Keratinocyte (primary cell): ENCODE data around the gene CFAP20. TPM values are rescaled to one million over a fixed set of nuclear protein-coding genes. Genes with fewer than 3 reads are reported as not detected.
"Not testable (repeated sequence)": the region's sequence is repeated elsewhere in the genome, so short reads cannot be mapped to it uniquely, and the experiment has no call there.

Experiments used
- DNase-seq: peaks from one replicate; pipeline ENCODE4 v3.0.0-alpha.2; 2011; ENCODE audit warnings: low read depth, missing footprints, low spot score
- FAIRE-seq: peaks from 2 replicates; lab custom pipeline; 2011; peaks lifted over from hg19 to GRCh38; lab: Jason Lieb, UNC
- H2AFZ ChIP-seq: 2 replicates; pipeline ENCODE4 v1.6.0; 2012; ENCODE audit warnings: low read length, control low read depth, inconsistent platforms; ENCODE audit not compliant: control insufficient read depth
- H3K27ac ChIP-seq: 2 replicates; pipeline ENCODE4 v1.5.1; 2011; ENCODE audit warnings: low read length; ENCODE audit not compliant: control insufficient read depth, insufficient read depth
- H3K27me3 ChIP-seq: 3 replicates; pipeline ENCODE4 v1.6.0; 2011; ENCODE audit warnings: low read length; ENCODE audit not compliant: control insufficient read depth, insufficient read depth; ENCODE audit errors: extremely low read depth
- H3K36me3 ChIP-seq, 2 experiments: 2 replicates in 1 of 2; 3 replicates in 1 of 2; pipeline ENCODE4 v1.5.1; 2011; ENCODE audit warnings: low read length in 2 of 2, mild to moderate bottlenecking in 1 of 2; ENCODE audit not compliant: control insufficient read depth in 2 of 2, insufficient read depth in 2 of 2; ENCODE audit errors: extremely low read depth in 1 of 2
- H3K4me1 ChIP-seq: 3 replicates; pipeline ENCODE4 v1.5.1; 2011; ENCODE audit warnings: low read length; ENCODE audit not compliant: control insufficient read depth, insufficient read depth; ENCODE audit errors: extremely low read depth
- H3K4me2 ChIP-seq: 3 replicates; pipeline ENCODE4 v1.6.0; 2011; ENCODE audit warnings: low read depth, low read length; ENCODE audit not compliant: control insufficient read depth, insufficient read depth; ENCODE audit errors: extremely low read depth
- H3K4me3 ChIP-seq, 3 experiments: fragments of 200-600 bp in 1 of 3; sonication (generic) in 1 of 3; 2 replicates in 2 of 3; 3 replicates in 1 of 3; pipeline ENCODE4 v1.5.1; 2011 to 2016; ENCODE audit warnings: low read length in 3 of 3, mild to moderate bottlenecking in 3 of 3, control low read depth in 2 of 3, inconsistent platforms in 1 of 3, low read depth in 1 of 3, mixed read lengths in 1 of 3, mixed run types in 1 of 3, moderate library complexity in 1 of 3; ENCODE audit not compliant: control insufficient read depth in 2 of 3, insufficient read depth in 2 of 3; ENCODE audit errors: extremely low read depth in 1 of 3
- H3K79me2 ChIP-seq: 2 replicates; pipeline ENCODE4 v1.6.0; 2012; ENCODE audit warnings: low read length; ENCODE audit not compliant: control insufficient read depth, insufficient read depth
- H3K9ac ChIP-seq: 3 replicates; pipeline ENCODE4 v1.6.0; 2011; ENCODE audit warnings: low read length; ENCODE audit not compliant: control insufficient read depth, insufficient read depth; ENCODE audit errors: extremely low read depth
- H3K9me1 ChIP-seq: 3 replicates; pipeline ENCODE4 v1.6.0; 2011; ENCODE audit warnings: low read length; ENCODE audit not compliant: control insufficient read depth, insufficient read depth; ENCODE audit errors: extremely low read depth
- H3K9me3 ChIP-seq: 2 replicates; pipeline ENCODE4 v1.5.1; 2012; ENCODE audit warnings: low read depth, low read length; ENCODE audit not compliant: control insufficient read depth
- H4K20me1 ChIP-seq: 3 replicates; pipeline ENCODE4 v1.6.0; 2011; ENCODE audit warnings: low read length; ENCODE audit not compliant: control insufficient read depth, insufficient read depth; ENCODE audit errors: extremely low read depth
- EZH2 ChIP-seq: IDR thresholded peaks from one replicate; pipeline ENCODE4 v1.6.1; 2012; ENCODE audit warnings: inconsistent platforms, mild to moderate bottlenecking, low read length, moderate library complexity
- dilution Hi-C: fragments of 300-500 bp; cut with MboI; formaldehyde crosslinking; loops from one replicate; pipeline ENCODE4 v1.7.0; 2020; ENCODE audit warnings: low sequenced_read_pairs; ENCODE audit not compliant: extremely low pct_ligation_motif_present
- polyA plus RNA-seq, 5 experiments: library from polyadenylated mRNA; depleted of rRNA in 3 of 5; stranded (reverse) in 3 of 5; stranded (forward) in 1 of 5; unstranded in 1 of 5; fragments of >200 nt; gene quantifications; 1 replicate in 1 of 5; 2 replicates in 3 of 5; 3 replicates in 1 of 5; pipeline versions ENCODE4 v1.2.1 to v1.2.3, GENCODE V29; 2011 to 2012; ENCODE audit warnings: missing spikeins in 2 of 5, low read depth in 1 of 5, low replicate concordance in 1 of 5
- TF ChIP-seq, protein P1 (sequence below), 3 experiments: IDR thresholded peaks in 1 of 3; conservative IDR thresholded peaks in 1 of 3; optimal IDR thresholded peaks in 1 of 3; 2 replicates in 2 of 3; 3 replicates in 1 of 3; pipeline versions ENCODE3 to v1.5.1; 2011; ENCODE audit warnings: low read length in 3 of 3, mild to moderate bottlenecking in 3 of 3, moderate library complexity in 2 of 3, control low read depth in 1 of 3, inconsistent platforms in 1 of 3; ENCODE audit not compliant: insufficient read depth in 2 of 3; ENCODE audit errors: extremely low read depth in 1 of 3

The CFAP20 gene
- polyA plus RNA-seq, 1 donor (not counting 4 experiments of a cell fraction or from before 2014, with no cell fraction given): 52.0 TPM

DNA sequence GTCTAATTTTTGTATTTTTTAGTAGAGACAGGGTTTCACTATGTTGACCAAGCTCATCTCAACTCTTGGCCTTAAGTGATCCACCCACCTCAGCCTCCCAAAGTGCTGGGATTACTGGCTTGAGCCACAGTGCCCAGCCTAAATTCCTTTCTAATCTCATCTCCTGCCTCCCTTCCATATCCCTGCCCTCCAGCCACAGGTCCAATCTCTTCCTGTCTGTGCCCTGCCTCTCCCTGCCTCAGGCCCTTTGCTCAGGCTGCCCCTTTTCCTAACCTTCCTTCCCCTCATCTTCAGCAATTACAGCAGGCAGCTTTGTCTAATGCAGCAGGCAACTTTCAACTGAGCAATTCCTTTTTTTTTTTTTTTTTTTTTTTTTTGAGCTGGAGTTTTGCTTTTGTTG lies 46.8 kb downstream of the CFAP20 start:
- Histone ChIP-seq H3K79me2 (no peaks in the 10 kb centered on the region), H4K20me1 (no peaks in the 10 kb centered on the region), H3K9me3 (no peaks in the 10 kb centered on the region), H2AFZ (no peak overlapping the region), H3K9me1 (no peaks in the 10 kb centered on the region), H3K4me1 (no peaks in the 10 kb centered on the region), H3K36me3 (no peaks in the 10 kb centered on the region), H3K27me3 (peaks cover 4% of the 10 kb centered on the region), H3K27ac (no peak overlapping the region), H3K9ac (no peak overlapping the region), H3K4me3 (no peak overlapping the region), H3K4me2 (no peak overlapping the region)
- no peak for TF ChIP-seq EZH2
- TF ChIP-seq, protein P1, sequence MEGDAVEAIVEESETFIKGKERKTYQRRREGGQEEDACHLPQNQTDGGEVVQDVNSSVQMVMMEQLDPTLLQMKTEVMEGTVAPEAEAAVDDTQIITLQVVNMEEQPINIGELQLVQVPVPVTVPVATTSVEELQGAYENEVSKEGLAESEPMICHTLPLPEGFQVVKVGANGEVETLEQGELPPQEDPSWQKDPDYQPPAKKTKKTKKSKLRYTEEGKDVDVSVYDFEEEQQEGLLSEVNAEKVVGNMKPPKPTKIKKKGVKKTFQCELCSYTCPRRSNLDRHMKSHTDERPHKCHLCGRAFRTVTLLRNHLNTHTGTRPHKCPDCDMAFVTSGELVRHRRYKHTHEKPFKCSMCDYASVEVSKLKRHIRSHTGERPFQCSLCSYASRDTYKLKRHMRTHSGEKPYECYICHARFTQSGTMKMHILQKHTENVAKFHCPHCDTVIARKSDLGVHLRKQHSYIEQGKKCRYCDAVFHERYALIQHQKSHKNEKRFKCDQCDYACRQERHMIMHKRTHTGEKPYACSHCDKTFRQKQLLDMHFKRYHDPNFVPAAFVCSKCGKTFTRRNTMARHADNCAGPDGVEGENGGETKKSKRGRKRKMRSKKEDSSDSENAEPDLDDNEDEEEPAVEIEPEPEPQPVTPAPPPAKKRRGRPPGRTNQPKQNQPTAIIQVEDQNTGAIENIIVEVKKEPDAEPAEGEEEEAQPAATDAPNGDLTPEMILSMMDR (optimal IDR thresholded peaks at IDR 0.05 in 1 of 3, IDR thresholded peaks at IDR 0.05 in 1 of 3, conservative IDR thresholded peaks at IDR 0.05 in 1 of 3; ENCODE audit: extremely low read depth in 1 of 3, insufficient read depth in 2 of 3, low read length in 3 of 3): no peak
- no peak for DNase-seq
- FAIRE-seq: no peak
- dilution Hi-C loops: no loop called here

DNA sequence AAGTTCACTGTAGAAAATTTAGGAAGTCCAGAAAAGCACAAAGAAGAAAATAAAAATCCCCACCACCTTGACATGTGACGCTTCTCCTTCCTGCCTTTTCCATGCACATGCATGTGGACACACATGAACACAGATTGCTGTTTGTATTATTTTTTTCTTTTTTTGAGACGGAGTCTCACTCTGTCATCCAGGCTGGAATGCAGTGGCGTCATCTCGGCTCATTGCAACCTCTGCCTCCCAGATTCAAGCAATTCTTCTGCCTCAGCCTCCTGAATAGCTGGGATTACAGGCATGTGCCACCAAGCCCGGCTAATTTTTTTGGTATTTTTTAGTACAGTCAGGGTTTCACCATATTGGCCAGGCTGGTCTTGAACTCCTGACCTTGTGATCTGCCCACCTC lies 48.5 kb downstream of the CFAP20 start:
- H3K9me1 ChIP-seq, H4K20me1 ChIP-seq, DNase-seq, H3K27me3 ChIP-seq, H3K27ac ChIP-seq, H3K4me3 ChIP-seq, H3K4me2 ChIP-seq, H2AFZ ChIP-seq, dilution Hi-C loops, H3K79me2 ChIP-seq, FAIRE-seq, H3K4me1 ChIP-seq, H3K9me3 ChIP-seq, H3K36me3 ChIP-seq, H3K9ac ChIP-seq: not testable (repeated sequence)

DNA sequence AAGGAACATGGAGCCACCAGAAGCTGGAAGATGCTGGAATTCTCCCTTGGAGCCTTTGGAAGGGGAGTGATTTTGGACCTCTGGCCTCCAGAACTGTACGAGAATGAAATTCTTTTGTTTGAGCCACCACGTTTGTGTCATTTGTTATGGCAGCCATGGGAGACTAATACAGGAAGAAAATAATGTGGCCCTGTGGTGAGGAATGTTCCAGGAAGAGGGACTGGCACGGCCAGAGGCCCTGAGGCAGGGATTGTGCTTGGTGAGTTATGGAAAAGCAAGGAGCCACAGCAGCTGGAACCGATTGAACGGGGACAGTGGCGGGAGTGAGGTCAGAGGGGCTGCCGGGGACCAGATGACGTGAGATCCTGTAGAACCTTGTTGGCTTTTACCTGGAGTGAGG lies 51.4 kb downstream of the CFAP20 start:
- DNase-seq: no peak
- Histone ChIP-seq H3K36me3 (no peaks in the 10 kb centered on the region), H3K4me3 (no peak overlapping the region), H3K4me2 (no peak overlapping the region), H3K9ac (no peak overlapping the region), H3K9me3 (peaks cover 2% of the 10 kb centered on the region), H4K20me1 (no peaks in the 10 kb centered on the region), H3K9me1 (no peaks in the 10 kb centered on the region), H2AFZ (no peak overlapping the region), H3K4me1 (no peaks in the 10 kb centered on the region), H3K27me3 (no peaks in the 10 kb centered on the region), H3K79me2 (no peaks in the 10 kb centered on the region), H3K27ac (no peak overlapping the region)
- no peak for FAIRE-seq
- dilution Hi-C loops: no loop called here
- TF ChIP-seq, protein P1 (optimal IDR thresholded peaks at IDR 0.05 in 1 of 3, IDR thresholded peaks at IDR 0.05 in 1 of 3, conservative IDR thresholded peaks at IDR 0.05 in 1 of 3; ENCODE audit: extremely low read depth in 1 of 3, insufficient read depth in 2 of 3, low read length in 3 of 3): no peak
- TF ChIP-seq EZH2: no peak
